Liver (tissue), 9 donors: ENCODE results near the gene LAMC3. TPM values are rescaled to one million over a fixed set of nuclear protein-coding genes. Genes with fewer than 3 reads are reported as not detected.

Experiments used
- DNase-seq: peaks from one replicate; pipeline ENCODE4 v3.0.0-alpha.2; 2017; ENCODE audit warnings: low spot score
- H3K27ac ChIP-seq, 2 donors: one replicate each; pipeline ENCODE4 v1.7.0; 2013; ENCODE audit warnings: inconsistent platforms in 2 of 2, low read length in 2 of 2, control low read depth in 1 of 2, low read depth in 1 of 2, mild to moderate bottlenecking in 1 of 2
- H3K27me3 ChIP-seq, 4 donors: one replicate each; pipeline versions ENCODE4 v1.6.1 to v1.7.0; 2013; ENCODE audit warnings: low read length in 3 of 4, inconsistent platforms in 1 of 4, mild to moderate bottlenecking in 1 of 4, moderate library complexity in 1 of 4; ENCODE audit not compliant: control insufficient read depth in 4 of 4, insufficient read depth in 4 of 4
- H3K36me3 ChIP-seq, 4 donors: one replicate each; pipeline versions ENCODE4 v1.6.1 to v1.7.0; 2013; ENCODE audit warnings: low read length in 3 of 4, mild to moderate bottlenecking in 3 of 4, low read depth in 1 of 4, moderate library complexity in 1 of 4; ENCODE audit not compliant: control insufficient read depth in 4 of 4, insufficient read depth in 3 of 4
- H3K4me1 ChIP-seq, 4 donors: one replicate each; pipeline versions ENCODE4 v1.6.1 to v1.7.0; 2013; ENCODE audit warnings: low read length in 3 of 4, mild to moderate bottlenecking in 3 of 4, moderate library complexity in 1 of 4; ENCODE audit not compliant: control insufficient read depth in 4 of 4, insufficient read depth in 4 of 4
- H3K4me3 ChIP-seq, 3 donors: one replicate each; pipeline versions ENCODE4 v1.6.1 to v1.7.0; 2013; ENCODE audit warnings: low read length in 3 of 3, control low read depth in 1 of 3, low read depth in 1 of 3, mild to moderate bottlenecking in 1 of 3
- H3K9ac ChIP-seq, 2 donors: one replicate each; pipeline ENCODE4 v1.7.0; 2013; ENCODE audit warnings: low read length in 2 of 2, mild to moderate bottlenecking in 2 of 2, moderate library complexity in 2 of 2, control low read depth in 1 of 2, low read depth in 1 of 2
- H3K9me3 ChIP-seq, 4 donors: one replicate each; pipeline versions ENCODE4 v1.6.1 to v1.7.0; 2013; ENCODE audit warnings: low read length in 3 of 4; ENCODE audit not compliant: control insufficient read depth in 4 of 4
- CTCF ChIP-seq: fragments of 150-350 bp; IDR thresholded peaks from 2 replicates; pipeline ENCODE4 v1.5.1; 2017; ENCODE audit warnings: improper control_type of control experiment, low read depth, low read length; ENCODE audit not compliant: missing input control
- EGR1 ChIP-seq, 2 donors: IDR thresholded peaks; 2 replicates each; pipeline ENCODE4 v1.6.1; 2016 to 2018; ENCODE audit warnings: antibody characterized with exemption in 2 of 2, low read depth in 2 of 2
- GABPA ChIP-seq, 2 donors: IDR thresholded peaks in 1 of 2; conservative IDR thresholded peaks in 1 of 2; 2 replicates each; pipeline ENCODE4 v1.6.1; 2016; ENCODE audit warnings: antibody characterized with exemption in 2 of 2, mild to moderate bottlenecking in 1 of 2, moderate library complexity in 1 of 2
- HNF4G ChIP-seq: IDR thresholded peaks from 2 replicates; pipeline ENCODE4 v1.6.1; 2016; ENCODE audit warnings: antibody characterized with exemption
- JUND ChIP-seq, 2 donors: IDR thresholded peaks; 2 replicates each; pipeline ENCODE4 v1.6.1; 2016; ENCODE audit warnings: antibody characterized with exemption in 2 of 2
- MAX ChIP-seq: IDR thresholded peaks from 2 replicates; pipeline ENCODE4 v1.6.1; 2016; ENCODE audit warnings: antibody characterized with exemption
- NR2F2 ChIP-seq: IDR thresholded peaks from 2 replicates; pipeline ENCODE4 v1.6.1; 2016; ENCODE audit warnings: antibody characterized with exemption
- RAD21 ChIP-seq, 2 donors: IDR thresholded peaks; 2 replicates each; pipeline ENCODE4 v1.6.1; 2016; ENCODE audit warnings: antibody characterized with exemption in 2 of 2, mild to moderate bottlenecking in 2 of 2
- REST ChIP-seq: IDR thresholded peaks from 2 replicates; pipeline ENCODE4 v1.6.1; 2016; ENCODE audit warnings: antibody characterized with exemption, mild to moderate bottlenecking
- RXRA ChIP-seq, 2 donors: IDR thresholded peaks; 2 replicates each; pipeline ENCODE4 v1.6.1; 2017 to 2018; ENCODE audit warnings: antibody characterized with exemption in 2 of 2, mild to moderate bottlenecking in 1 of 2
- SP1 ChIP-seq: IDR thresholded peaks from 2 replicates; pipeline ENCODE4 v1.6.1; 2018; ENCODE audit warnings: antibody characterized with exemption, mild to moderate bottlenecking
- TAF1 ChIP-seq: conservative IDR thresholded peaks from 2 replicates; pipeline ENCODE4 v1.6.1; 2016; ENCODE audit warnings: antibody characterized with exemption, mild to moderate bottlenecking
- YY1 ChIP-seq: IDR thresholded peaks from 2 replicates; pipeline ENCODE4 v1.6.1; 2016; ENCODE audit warnings: antibody characterized with exemption, mild to moderate bottlenecking
- ZBTB33 ChIP-seq: IDR thresholded peaks from 2 replicates; pipeline ENCODE4 v1.6.1; 2016; ENCODE audit warnings: antibody characterized with exemption
- WGBS: extraction: QIAGEN DNeasy Blood & Tissue Kit; methylation state at CpG from one replicate; pipeline ENCODE4 v1.1.7; 2013; 5-methylcytosine and 5-hydroxymethylcytosine counted together
- polyA plus RNA-seq, 2 donors: library from polyadenylated mRNA; stranded (reverse) in 1 of 2; unstranded in 1 of 2; fragments of 200-250 nt in 1 of 2; fragments of >200 nt in 1 of 2; fragmentation: Nextera tagmentation in 1 of 2; extraction: Ambion mirVana in 1 of 2; gene quantifications; one replicate each; pipeline versions ENCODE4 v1.2.1 to v1.2.3, GENCODE V29; 2013 to 2015
- total RNA-seq, 2 donors: library from RNA; depleted of rRNA; stranded (reverse); fragments of >200 nt; gene quantifications; one replicate each; pipeline ENCODE4 v1.2.3, GENCODE V29; 2014
- donor health status: healthy.
- donor health status: healthy.
- donor health status: healthy.
- donor health status: healthy.
- donor health status: healthy.

The LAMC3 gene
- total and polyA plus RNA-seq, 4 donors, result 1.4 to 5.9 (median 2.9) TPM

- no peaks in the 10 kb centered on the region for H3K9me3 ChIP-seq
- H3K27ac ChIP-seq, result no peak overlapping the region
- no peaks in the 10 kb centered on the region for H3K36me3 ChIP-seq
- H3K9ac ChIP-seq, result no peak overlapping the region
- no peak overlapping the region for H3K4me3 ChIP-seq
- H3K4me1 ChIP-seq, result peaks cover 0 to 15% (median 13%) of the 10 kb centered on the region in 4 donors
- DNase-seq, result no peak
- no peaks in the 10 kb centered on the region for H3K27me3 ChIP-seq
- WGBS, result 83% methylated on average over 16 of the region's 16 CpGs
- TF ChIP-seq YY1 (no peak), ZBTB33 (no peak), RXRA (IDR thresholded peaks at IDR 0.05) (no peak), EGR1 (IDR thresholded peaks at IDR 0.05; ENCODE audit: low read depth in 2 of 2) (no peak), NR2F2 (no peak), REST (no peak), TAF1 (no peak), CTCF (no peak), RAD21 (IDR thresholded peaks at IDR 0.05) (no peak), SP1 (no peak), JUND (IDR thresholded peaks at IDR 0.05) (no peak)
These were observed 63.3 kb downstream of the LAMC3 start for GRCh38 chr9:131072107-131072870.

- Histone ChIP-seq H3K4me1 (peaks cover 0 to 10% (median 10%) of the 10 kb centered on the region in 4 donors), H3K9ac (no peak overlapping the region), H3K36me3 (no peaks in the 10 kb centered on the region), H3K27ac (no peak overlapping the region), H3K4me3 (no peak overlapping the region), H3K27me3 (no peaks in the 10 kb centered on the region), H3K9me3 (no peaks in the 10 kb centered on the region)
- DNase-seq, result no peak
- 88% methylated on average over 9 of the region's 9 CpGs for WGBS
- TF ChIP-seq JUND (IDR thresholded peaks at IDR 0.05) (no peak), GABPA (IDR thresholded peaks at IDR 0.05 in 1 of 2, conservative IDR thresholded peaks at IDR 0.05 in 1 of 2) (no peak), NR2F2 (no peak), RXRA (IDR thresholded peaks at IDR 0.05) (no peak), CTCF (no peak), REST (no peak), HNF4G (no peak), TAF1 (no peak), MAX (no peak), ZBTB33 (no peak)
These were observed 63.9 kb downstream of the LAMC3 start for GRCh38 chr9:131072871-131073237.
